IMR-90 (cell line): ENCODE measurements around the gene MEGF6. TPM values are rescaled to one million over a fixed set of nuclear protein-coding genes. Genes with fewer than 3 reads are reported as not detected.

Source experiments
- ATAC-seq: fragments of 200-7000 bp; cut with Tn5 transposase; 2 replicates; pipeline ENCODE4 v1.9.1; 2020; ENCODE audit warnings: low read depth, mild to moderate bottlenecking, moderate library complexity
- BruUV-seq: library from RNA; stranded (reverse); fragments of 400-500 nt; replicated peaks from 2 replicates; lab custom pipeline; 2021; lab: Mats Ljungman, UMichigan
- CTCF ChIA-PET: fragments of 300-600 bp; formaldehyde crosslinking; extraction: SDS; loops from one replicate; lab custom pipeline; 2021; ENCODE audit warnings: antibody characterized with exemption; lab: Yijun Ruan, JAX
- POLR2A ChIA-PET: fragments of 300-600 bp; sonication (Branson Sonifier 250); formaldehyde crosslinking; loops from one replicate; lab custom pipeline; 2022; ENCODE audit warnings: antibody characterized with exemption; ENCODE audit not compliant: unreplicated experiment; lab: Charles Lee
- DNase-seq: peaks from one replicate; pipeline ENCODE4 v3.0.0; 2013
- H2AFZ ChIP-seq: replicated peaks from 2 replicates; pipeline ENCODE3; 2013; ENCODE audit warnings: low read length, mild to moderate bottlenecking; ENCODE audit not compliant: poor library complexity
- H2AK5ac ChIP-seq: 2 replicates; pipeline ENCODE4 v1.6.1; 2013; ENCODE audit warnings: low read depth, low read length, inconsistent platforms
- H2AK9ac ChIP-seq: replicated peaks from 2 replicates; pipeline ENCODE3; 2013; ENCODE audit warnings: mild to moderate bottlenecking, low read depth, low read length, moderate library complexity; ENCODE audit not compliant: poor library complexity
- H2BK120ac ChIP-seq: 2 replicates; pipeline ENCODE4 v1.6.1; 2013; ENCODE audit warnings: low read depth, low read length, inconsistent platforms
- H2BK15ac ChIP-seq: 3 replicates; pipeline ENCODE4 v1.6.1; 2013; ENCODE audit warnings: low read depth, low read length, inconsistent platforms
- H2BK20ac ChIP-seq: 2 replicates; pipeline ENCODE4 v1.6.1; 2013; ENCODE audit warnings: low read depth, mild to moderate bottlenecking, inconsistent platforms, low read length, moderate library complexity
- H2BK5ac ChIP-seq: 2 replicates; pipeline ENCODE4 v1.6.1; 2013; ENCODE audit warnings: mild to moderate bottlenecking, low read depth, low read length, inconsistent platforms; ENCODE audit not compliant: poor library complexity, severe bottlenecking
- H3K14ac ChIP-seq: replicated peaks from 2 replicates; pipeline ENCODE4 v1.6.1; 2013; ENCODE audit warnings: low read depth, low read length, inconsistent platforms
- H3K18ac ChIP-seq: 2 replicates; pipeline ENCODE4 v1.6.1; 2013; ENCODE audit warnings: low read depth, low read length, control low read depth
- H3K23ac ChIP-seq: 2 replicates; pipeline ENCODE4 v1.6.1; 2013; ENCODE audit warnings: low read depth, low read length, inconsistent platforms
- H3K27ac ChIP-seq: 2 replicates; pipeline ENCODE4 v1.5.1; 2013; ENCODE audit warnings: mild to moderate bottlenecking, control low read depth, low read length; ENCODE audit not compliant: insufficient read depth
- H3K27me3 ChIP-seq: 2 replicates; pipeline ENCODE4 v1.6.1; 2013; ENCODE audit warnings: low read length; ENCODE audit not compliant: control insufficient read depth, insufficient read depth
- H3K36me3 ChIP-seq: 2 replicates; pipeline ENCODE4 v1.6.1; 2013; ENCODE audit warnings: low read length, mixed read lengths; ENCODE audit not compliant: control insufficient read depth, insufficient read depth
- H3K4ac ChIP-seq: 2 replicates; pipeline ENCODE4 v1.6.1; 2013; ENCODE audit warnings: low read depth, low read length, inconsistent platforms
- H3K4me1 ChIP-seq: 2 replicates; pipeline ENCODE4 v1.6.1; 2013; ENCODE audit warnings: low read length, mixed read lengths; ENCODE audit not compliant: control insufficient read depth, insufficient read depth
- H3K4me2 ChIP-seq: 2 replicates; pipeline ENCODE4 v1.6.1; 2013; ENCODE audit warnings: low read depth, mild to moderate bottlenecking, control low read depth, low read length, moderate library complexity
- H3K4me3 ChIP-seq: 2 replicates; pipeline ENCODE4 v1.5.1; 2013; ENCODE audit warnings: low read depth, mild to moderate bottlenecking, control low read depth, low read length, moderate library complexity; ENCODE audit not compliant: insufficient read depth
- H3K56ac ChIP-seq: 2 replicates; pipeline ENCODE4 v1.6.1; 2013; ENCODE audit warnings: low read length, inconsistent platforms; ENCODE audit not compliant: insufficient read depth; ENCODE audit errors: extremely low read depth
- H3K79me1 ChIP-seq, 2 experiments: 2 replicates each; pipeline ENCODE4 v1.6.1; 2013; ENCODE audit warnings: low read length in 2 of 2, inconsistent platforms in 1 of 2, low read depth in 1 of 2
- H3K9ac ChIP-seq: 2 replicates; pipeline ENCODE4 v1.6.1; 2013; ENCODE audit warnings: low read depth, low read length, control low read depth
- H3K9me1 ChIP-seq: 2 replicates; pipeline ENCODE4 v1.6.1; 2013; ENCODE audit warnings: low read length, inconsistent platforms; ENCODE audit not compliant: insufficient read depth
- H3K9me3 ChIP-seq: 2 replicates; pipeline ENCODE4 v1.6.1; 2013; ENCODE audit warnings: low read length; ENCODE audit not compliant: control insufficient read depth, insufficient read depth
- H4K20me1 ChIP-seq: 2 replicates; pipeline ENCODE4 v1.6.1; 2013; ENCODE audit warnings: low read length, inconsistent platforms; ENCODE audit not compliant: insufficient read depth
- H4K5ac ChIP-seq: 2 replicates; pipeline ENCODE4 v1.6.1; 2013; ENCODE audit warnings: mild to moderate bottlenecking, low read depth, low read length, control low read depth
- H4K8ac ChIP-seq, 2 experiments: 2 replicates each; pipeline ENCODE4 v1.6.1; 2013; ENCODE audit warnings: low read depth in 2 of 2, low read length in 2 of 2, control low read depth in 1 of 2, inconsistent platforms in 1 of 2
- H4K91ac ChIP-seq: 2 replicates; pipeline ENCODE4 v1.6.1; 2013; ENCODE audit warnings: low read depth, low read length, inconsistent platforms; ENCODE audit not compliant: insufficient read depth
- RAD21 ChIP-seq: IDR thresholded peaks from 2 replicates; pipeline ENCODE4 v1.6.1; 2012; ENCODE audit warnings: low read length, improper control_type of control experiment
- RFX5 ChIP-seq: IDR thresholded peaks from 2 replicates; pipeline ENCODE4 v1.8.0; 2012; ENCODE audit warnings: low read depth, mild to moderate bottlenecking, low read length, moderate library complexity
- WGBS, 2 experiments: methylation state at CpG; one replicate each; pipeline versions ENCODE4 v1.1.5 to v1.1.7; 2013; ENCODE audit warnings: missing lambda C conversion rate in 2 of 2; ENCODE audit not compliant: insufficient read length in 1 of 2; ENCODE audit errors: extremely low coverage in 2 of 2; 5-methylcytosine and 5-hydroxymethylcytosine counted together
- dilution Hi-C: fragments of 300-500 bp; cut with HindIII; formaldehyde crosslinking; loops from one replicate; pipeline ENCODE4 v1.14.3; 2018; ENCODE audit warnings: low sequenced_read_pairs; ENCODE audit not compliant: unreplicated experiment
- in situ Hi-C: fragments of 300-500 bp; cut with MboI; formaldehyde crosslinking; loops from 3 replicates; pipeline ENCODE4 v1.14.3; 2019; ENCODE audit warnings: low sequenced_read_pairs, inconsistent platforms, mixed read lengths
- intact Hi-C: fragments of 100-400 bp; cut with micrococcal nuclease; formaldehyde crosslinking; loops from 2 replicates; pipeline ENCODE4 v1.10.0; 2022
- polyA plus RNA-seq, 3 experiments: library from polyadenylated mRNA; depleted of rRNA; stranded (reverse); fragments of >200 nt; gene quantifications; 2 replicates each; pipeline ENCODE4 v1.2.3, GENCODE V29; 2012; ENCODE audit warnings: low replicate concordance in 1 of 3
- total RNA-seq: library from RNA; depleted of rRNA; stranded (reverse); fragments of >200 nt; gene quantifications from 2 replicates; pipeline ENCODE4 v1.2.3, GENCODE V29; 2012

Gene MEGF6
- total and polyA plus RNA-seq, 2 of the 4 experiments (the other 2 are of a cell fraction), result 0.72 to 4.1 TPM

DNA sequence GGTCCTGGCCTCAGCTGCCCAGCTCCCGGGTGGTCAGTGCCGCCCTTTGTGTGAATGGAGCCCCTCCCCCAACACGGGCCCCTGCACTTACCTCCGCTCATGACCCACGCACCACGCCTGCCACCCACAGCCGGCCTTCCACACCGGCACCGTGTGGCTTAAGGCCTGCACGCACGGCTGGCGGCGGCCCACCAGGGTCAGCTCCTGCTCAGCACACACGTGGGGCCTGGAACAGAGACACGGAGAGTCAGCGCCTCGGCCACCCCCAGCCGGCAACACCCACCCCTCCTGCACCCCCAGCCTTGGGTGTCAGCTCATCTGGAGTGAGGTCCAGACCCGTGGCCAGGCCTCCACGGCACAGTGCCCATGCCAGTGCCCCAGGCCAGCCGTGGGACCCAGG, 8.9 kb downstream of the MEGF6 start:
- no TSS peak for BruUV-seq
- Histone ChIP-seq H3K9me3 (no peaks in the 10 kb centered on the region), H2AK5ac (no peak overlapping the region), H4K20me1 (no peaks in the 10 kb centered on the region), H3K14ac (no peak overlapping the region), H2BK15ac (no peak overlapping the region), H3K79me1 (no peaks in the 10 kb centered on the region), H3K4me3 (no peak overlapping the region), H3K36me3 (no peaks in the 10 kb centered on the region), H2BK5ac (no peak overlapping the region), H3K56ac (no peak overlapping the region), H3K27me3 (peaks cover 12% of the 10 kb centered on the region), H3K4me2 (no peak overlapping the region), H3K23ac (no peak overlapping the region), H3K27ac (no peak overlapping the region), H3K18ac (no peak overlapping the region), H2AK9ac (no peak overlapping the region), H4K91ac (no peak overlapping the region), H4K5ac (no peak overlapping the region), H3K4me1 (no peaks in the 10 kb centered on the region), H3K4ac (no peak overlapping the region), H4K8ac (no peak overlapping the region), H2BK20ac (no peak overlapping the region), H3K9me1 (no peaks in the 10 kb centered on the region; the same call in 1 of the 2 replicates), H3K9ac (no peak overlapping the region), H2BK120ac (no peak overlapping the region), H2AFZ (no peak overlapping the region)
- dilution Hi-C loops (no loop called here), intact Hi-C loops (no loop called here), in situ Hi-C loops (no loop called here)
- TF ChIP-seq RFX5 (no peak), RAD21 (no peak)
- CTCF ChIA-PET, result no interaction called here
- POLR2A ChIA-PET, result no interaction called here
- ATAC-seq (no peak), DNase-seq (no peak)
- 89% methylated on average over 3 of the region's 21 CpGs; no CpG with 5 or more reads in 1 of the 2 experiments for WGBS, 2 experiments
